HL-60 (cell line): ENCODE data around the gene HS1BP3.

Experiments used
- DNase-seq, 2 experiments: peaks; one replicate each; pipeline ENCODE4 v3.0.0-alpha.2; 2010 to 2020; ENCODE audit warnings: low read depth in 1 of 2, low spot score in 1 of 2
- H3K27ac ChIP-seq: fragments of 250-450 bp; sonication (Bioruptor Pico); replicated peaks from 2 replicates; pipeline ENCODE4 v1.5.1; 2020; ENCODE audit warnings: mild to moderate bottlenecking, moderate library complexity
- H3K27me3 ChIP-seq: fragments of 250-450 bp; sonication (Bioruptor Pico); 2 replicates; pipeline ENCODE4 v1.5.1; 2021; ENCODE audit warnings: mild to moderate bottlenecking, moderate library complexity; ENCODE audit not compliant: insufficient read depth, poor library complexity, severe bottlenecking
- H3K4me3 ChIP-seq: replicated peaks from 2 replicates; pipeline ENCODE4 v1.5.1; 2011; ENCODE audit warnings: mild to moderate bottlenecking, control low read depth, low read length; ENCODE audit not compliant: insufficient read depth
- GABPA ChIP-seq: IDR thresholded peaks from 2 replicates; pipeline ENCODE4 v1.6.1; 2012; ENCODE audit warnings: low read depth
- POLR2AphosphoS5 ChIP-seq: IDR thresholded peaks from 2 replicates; pipeline ENCODE4 v1.6.1; 2012; ENCODE audit warnings: low read depth
- SPI1 ChIP-seq: IDR thresholded peaks from 2 replicates; pipeline ENCODE4 v1.6.1; 2012; ENCODE audit warnings: low read depth, mild to moderate bottlenecking, borderline replicate concordance
- TF ChIP-seq, protein P1 (sequence below): IDR thresholded peaks from 2 replicates; pipeline ENCODE4 v1.6.1; 2012; ENCODE audit warnings: low read depth; ENCODE audit not compliant: insufficient replicate concordance
- TF ChIP-seq, protein P2 (sequence below): IDR thresholded peaks from one replicate; pipeline ENCODE4 v1.5.1; 2011; ENCODE audit warnings: low read length, control low read depth, inconsistent platforms; ENCODE audit not compliant: insufficient read depth

The HS1BP3 gene

DNA sequence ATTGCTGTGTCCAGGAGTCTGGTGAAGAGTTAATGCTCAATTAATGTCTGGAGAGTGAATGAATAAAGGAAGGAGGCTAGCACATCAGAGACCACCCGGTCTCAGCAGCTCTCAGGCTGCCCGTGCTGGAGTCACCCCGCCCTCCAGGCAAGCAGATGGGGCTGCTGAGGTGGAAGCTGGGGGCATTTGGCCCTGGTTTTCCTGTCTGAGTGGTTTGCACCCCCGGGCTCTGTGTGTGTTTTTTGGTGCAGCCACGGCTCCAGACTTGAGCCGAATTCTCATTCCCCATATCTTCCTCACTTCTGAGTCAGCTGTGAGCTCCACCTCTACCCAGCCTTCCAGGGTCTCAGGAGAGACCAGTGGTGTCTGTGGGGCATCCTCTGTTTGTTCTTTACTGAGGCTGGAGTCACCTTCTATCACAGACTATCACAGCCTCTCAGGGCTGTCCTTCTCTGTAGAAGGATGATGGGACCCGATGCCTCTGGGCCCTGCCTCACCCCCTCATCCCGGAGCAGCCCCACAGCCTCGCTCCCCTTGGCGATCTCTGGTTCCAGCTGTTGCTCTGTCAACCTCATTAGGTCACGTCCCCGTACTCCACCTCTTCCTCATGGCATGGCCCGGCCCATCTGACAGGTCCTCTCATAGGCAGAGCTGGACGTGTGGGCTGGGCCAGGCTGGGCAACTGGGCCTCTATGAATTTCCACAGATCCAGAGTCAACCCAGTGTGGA lies 60.8 kb downstream of the HS1BP3 start:
- DNase-seq: no peak
- TF ChIP-seq, protein P1, sequence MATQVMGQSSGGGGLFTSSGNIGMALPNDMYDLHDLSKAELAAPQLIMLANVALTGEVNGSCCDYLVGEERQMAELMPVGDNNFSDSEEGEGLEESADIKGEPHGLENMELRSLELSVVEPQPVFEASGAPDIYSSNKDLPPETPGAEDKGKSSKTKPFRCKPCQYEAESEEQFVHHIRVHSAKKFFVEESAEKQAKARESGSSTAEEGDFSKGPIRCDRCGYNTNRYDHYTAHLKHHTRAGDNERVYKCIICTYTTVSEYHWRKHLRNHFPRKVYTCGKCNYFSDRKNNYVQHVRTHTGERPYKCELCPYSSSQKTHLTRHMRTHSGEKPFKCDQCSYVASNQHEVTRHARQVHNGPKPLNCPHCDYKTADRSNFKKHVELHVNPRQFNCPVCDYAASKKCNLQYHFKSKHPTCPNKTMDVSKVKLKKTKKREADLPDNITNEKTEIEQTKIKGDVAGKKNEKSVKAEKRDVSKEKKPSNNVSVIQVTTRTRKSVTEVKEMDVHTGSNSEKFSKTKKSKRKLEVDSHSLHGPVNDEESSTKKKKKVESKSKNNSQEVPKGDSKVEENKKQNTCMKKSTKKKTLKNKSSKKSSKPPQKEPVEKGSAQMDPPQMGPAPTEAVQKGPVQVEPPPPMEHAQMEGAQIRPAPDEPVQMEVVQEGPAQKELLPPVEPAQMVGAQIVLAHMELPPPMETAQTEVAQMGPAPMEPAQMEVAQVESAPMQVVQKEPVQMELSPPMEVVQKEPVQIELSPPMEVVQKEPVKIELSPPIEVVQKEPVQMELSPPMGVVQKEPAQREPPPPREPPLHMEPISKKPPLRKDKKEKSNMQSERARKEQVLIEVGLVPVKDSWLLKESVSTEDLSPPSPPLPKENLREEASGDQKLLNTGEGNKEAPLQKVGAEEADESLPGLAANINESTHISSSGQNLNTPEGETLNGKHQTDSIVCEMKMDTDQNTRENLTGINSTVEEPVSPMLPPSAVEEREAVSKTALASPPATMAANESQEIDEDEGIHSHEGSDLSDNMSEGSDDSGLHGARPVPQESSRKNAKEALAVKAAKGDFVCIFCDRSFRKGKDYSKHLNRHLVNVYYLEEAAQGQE: no peak
- TF ChIP-seq, protein P2, sequence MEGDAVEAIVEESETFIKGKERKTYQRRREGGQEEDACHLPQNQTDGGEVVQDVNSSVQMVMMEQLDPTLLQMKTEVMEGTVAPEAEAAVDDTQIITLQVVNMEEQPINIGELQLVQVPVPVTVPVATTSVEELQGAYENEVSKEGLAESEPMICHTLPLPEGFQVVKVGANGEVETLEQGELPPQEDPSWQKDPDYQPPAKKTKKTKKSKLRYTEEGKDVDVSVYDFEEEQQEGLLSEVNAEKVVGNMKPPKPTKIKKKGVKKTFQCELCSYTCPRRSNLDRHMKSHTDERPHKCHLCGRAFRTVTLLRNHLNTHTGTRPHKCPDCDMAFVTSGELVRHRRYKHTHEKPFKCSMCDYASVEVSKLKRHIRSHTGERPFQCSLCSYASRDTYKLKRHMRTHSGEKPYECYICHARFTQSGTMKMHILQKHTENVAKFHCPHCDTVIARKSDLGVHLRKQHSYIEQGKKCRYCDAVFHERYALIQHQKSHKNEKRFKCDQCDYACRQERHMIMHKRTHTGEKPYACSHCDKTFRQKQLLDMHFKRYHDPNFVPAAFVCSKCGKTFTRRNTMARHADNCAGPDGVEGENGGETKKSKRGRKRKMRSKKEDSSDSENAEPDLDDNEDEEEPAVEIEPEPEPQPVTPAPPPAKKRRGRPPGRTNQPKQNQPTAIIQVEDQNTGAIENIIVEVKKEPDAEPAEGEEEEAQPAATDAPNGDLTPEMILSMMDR: no peak
- TF ChIP-seq POLR2AphosphoS5 (no peak), GABPA (no peak), SPI1 (no peak)

DNA sequence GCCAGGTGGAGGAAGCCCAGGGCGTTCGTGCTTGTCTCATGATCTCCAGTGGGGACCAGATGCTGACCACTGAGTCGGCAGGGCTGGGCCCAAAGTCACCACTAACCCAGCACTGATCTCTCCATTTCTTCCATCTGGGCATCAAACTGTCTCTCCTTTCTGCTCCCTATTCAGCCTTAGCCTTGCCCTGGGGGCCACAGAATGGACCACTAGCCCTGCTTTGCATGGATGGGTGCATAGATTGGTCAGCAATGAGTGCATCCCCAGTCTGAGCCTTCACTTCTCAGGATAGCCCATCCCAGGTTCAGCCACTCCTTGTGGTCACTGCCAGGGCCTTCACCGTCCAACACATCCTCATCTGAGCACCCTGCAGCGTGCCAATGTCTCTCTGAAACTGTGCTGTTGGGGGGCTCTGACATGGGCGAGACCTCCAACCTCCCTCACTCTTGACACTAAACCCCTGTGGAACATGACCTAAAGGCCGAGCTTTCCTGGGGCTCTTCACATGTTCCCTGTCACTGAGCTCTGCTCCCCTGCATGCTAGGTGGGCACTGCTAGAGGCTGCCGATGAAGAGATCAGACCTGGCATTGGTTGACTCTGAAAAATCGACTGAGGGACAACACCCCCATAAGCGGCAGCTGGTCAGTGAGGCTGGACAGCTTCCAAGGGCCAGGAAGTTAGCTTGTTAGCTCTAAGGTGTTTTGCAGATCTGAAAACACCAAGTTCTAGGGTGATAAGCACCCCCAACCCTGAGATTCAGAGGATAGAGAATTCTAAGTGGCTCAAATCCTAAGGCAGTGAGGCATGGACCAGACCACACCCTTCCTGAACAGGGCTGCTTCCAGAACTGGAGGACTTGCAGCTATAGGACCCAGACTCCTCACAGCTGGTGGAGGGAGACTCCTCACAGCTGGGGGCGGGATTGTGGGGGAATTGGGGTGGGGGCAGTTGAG lies 61.7 kb downstream of the HS1BP3 start:
- Histone ChIP-seq H3K27ac (no peak overlapping the region), H3K4me3 (no peak overlapping the region), H3K27me3 (no peaks in the 10 kb centered on the region)
- DNase-seq: no peak
- TF ChIP-seq POLR2AphosphoS5 (no peak), GABPA (no peak), SPI1 (no peak)
- TF ChIP-seq, protein P1: no peak
- TF ChIP-seq, protein P2: no peak

More for the DNA sequence above, 60.8 kb downstream of the HS1BP3 start:
- Histone ChIP-seq H3K27ac (no peak overlapping the region), H3K27me3 (no peaks in the 10 kb centered on the region), H3K4me3 (no peak overlapping the region)

DNA sequence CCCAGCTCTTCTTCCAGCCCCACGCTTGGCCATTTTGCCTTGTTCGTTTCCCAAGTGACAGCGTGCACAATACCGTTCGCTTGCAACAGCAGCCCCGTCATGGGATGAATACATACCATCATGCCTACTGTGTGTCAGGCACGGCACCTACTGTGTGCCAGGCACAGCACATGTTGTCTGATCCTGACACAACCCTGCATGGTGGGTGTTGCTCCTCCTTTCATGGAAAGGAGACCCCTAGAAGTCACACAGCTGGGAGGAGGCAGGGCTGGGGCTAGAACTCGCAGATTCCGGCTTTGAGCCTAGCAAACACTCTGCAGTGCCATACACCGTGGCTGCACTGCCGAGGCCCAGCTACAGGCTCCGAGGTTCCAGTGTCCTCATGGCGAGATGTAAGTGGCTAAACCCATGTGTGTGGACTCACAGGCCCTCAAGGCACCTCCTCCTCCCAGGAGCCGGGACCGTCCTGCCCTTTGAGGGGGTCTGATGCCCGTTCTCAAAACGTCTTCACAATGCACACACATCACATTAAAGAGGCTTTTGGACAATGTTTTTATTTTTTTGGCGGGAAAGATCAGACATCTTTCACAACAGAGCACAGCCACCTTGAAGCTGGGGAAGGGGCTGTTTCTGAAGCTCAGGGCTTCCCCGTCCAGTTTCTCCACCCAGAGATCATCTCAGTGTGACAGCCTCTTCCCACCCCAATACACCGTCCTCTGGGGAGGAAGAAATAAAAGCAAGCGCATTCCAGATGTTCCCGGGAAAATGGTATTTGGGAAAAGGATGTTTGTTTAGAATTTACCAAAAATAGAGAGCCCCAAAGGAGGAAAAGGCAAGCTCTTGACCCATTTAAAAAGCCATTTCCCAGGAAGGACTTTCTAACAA lies 64.9 kb downstream of the HS1BP3 start:
- H3K27ac ChIP-seq: no peak overlapping the region
- TF ChIP-seq POLR2AphosphoS5 (no peak), GABPA (no peak), SPI1 (no peak)
- TF ChIP-seq, protein P2: no peak
- TF ChIP-seq, protein P1: no peak
- DNase-seq: no peak
- no peaks in the 10 kb centered on the region for H3K27me3 ChIP-seq
- H3K4me3 ChIP-seq: no peak overlapping the region
